Esophagus squamous epithelium (tissue), 5 donors: ENCODE measurements around the gene LELP1. TPM values are rescaled to one million over a fixed set of nuclear protein-coding genes. Genes with fewer than 3 reads are reported as not detected.

Experiments used
- DNase-seq: peaks from one replicate; lab custom pipeline; 2025; lab: John Stamatoyannopoulos, UW
- H3K27ac ChIP-seq, 4 donors: fragments of 200-600 bp; sonication (generic); one replicate each; pipeline ENCODE4 v1.5.1; 2016 to 2019; ENCODE audit warnings: mild to moderate bottlenecking in 1 of 4
- H3K27me3 ChIP-seq, 4 donors: fragments of 200-600 bp; sonication (generic); 1 replicate in 3 of 4; 2 replicates in 1 of 4; pipeline versions ENCODE4 v1.5.1 to v1.6.0; 2017 to 2021; ENCODE audit warnings: antibody characterized with exemption in 1 of 4
- H3K36me3 ChIP-seq, 3 donors: fragments of 200-600 bp; sonication (generic); one replicate each; pipeline ENCODE4 v1.5.1; 2016 to 2019
- H3K4me1 ChIP-seq, 3 donors: fragments of 200-600 bp; sonication (generic); one replicate each; pipeline ENCODE4 v1.5.1; 2017 to 2019
- H3K4me3 ChIP-seq, 4 donors: fragments of 200-600 bp; sonication (generic); 1 replicate in 3 of 4; 2 replicates in 1 of 4; pipeline ENCODE4 v1.5.1; 2016 to 2019; ENCODE audit warnings: mild to moderate bottlenecking in 2 of 4, moderate library complexity in 1 of 4
- H3K9me3 ChIP-seq, 3 donors: fragments of 200-600 bp; sonication (generic); one replicate each; pipeline ENCODE4 v1.5.1; 2016 to 2019
- CTCF ChIP-seq, 6 experiments: fragments of 450-650 bp in 4 of 6; fragments of 200-600 bp in 2 of 6; sonication (generic) in 2 of 6; IDR thresholded peaks; one replicate each; pipeline ENCODE4 v1.5.1; 2016 to 2019; ENCODE audit warnings: antibody characterized with exemption in 6 of 6, mild to moderate bottlenecking in 4 of 6, moderate library complexity in 4 of 6
- POLR2A ChIP-seq, 4 donors: fragments of 450-650 bp; IDR thresholded peaks; one replicate each; pipeline ENCODE4 v1.6.1; 2017; ENCODE audit warnings: antibody characterized with exemption in 4 of 4, mild to moderate bottlenecking in 4 of 4, moderate library complexity in 3 of 4
- WGBS, 2 donors: methylation state at CpG; one replicate each; pipeline ENCODE4 v1.1.5; 2018; 5-methylcytosine and 5-hydroxymethylcytosine counted together
- intact Hi-C: fragments of 100-400 bp; cut with DNase I; formaldehyde crosslinking; loops from one replicate; pipeline ENCODE4 v1.15.0; 2022
- total RNA-seq, 4 donors: library from RNA; depleted of rRNA; stranded (reverse); fragments of >200 nt; gene quantifications; one replicate each; pipeline ENCODE4 v1.1.0, GENCODE V29; 2016
- donor health status: DM: yes; HTN: yes; CAD: no.

Gene LELP1
- total RNA-seq, 4 donors from 2014 or later, result not detected

GRCh38 chr1:153195216-153195615 lies 8.0 kb upstream of the LELP1 start:
- no peak for DNase-seq
- H3K27me3 ChIP-seq, result peaks cover 0 to 3% (median 0%) of the 10 kb centered on the region in 4 donors
- WGBS, 2 donors, result 78 to 83% methylated on average over 4 of the region's 4 CpGs
- peaks cover 0 to 2% (median 0%) of the 10 kb centered on the region in 3 donors for H3K4me1 ChIP-seq
- TF ChIP-seq POLR2A (IDR thresholded peaks at IDR 0.05), result no peak
- TF ChIP-seq CTCF (IDR thresholded peaks at IDR 0.05), result no peak
- H3K9me3 ChIP-seq, result no peaks in the 10 kb centered on the region
- H3K4me3 ChIP-seq, result no peak overlapping the region
- intact Hi-C loops, result no loop called here
- H3K36me3 ChIP-seq, result no peaks in the 10 kb centered on the region
- no peak overlapping the region for H3K27ac ChIP-seq

- TF ChIP-seq CTCF (IDR thresholded peaks at IDR 0.05) (no peak), POLR2A (IDR thresholded peaks at IDR 0.05) (no peak)
- WGBS, 2 donors, result 73 to 82% methylated on average over 4 of the region's 4 CpGs
- intact Hi-C loops, result no loop called here
- H3K36me3 ChIP-seq, result no peaks in the 10 kb centered on the region
- no peaks in the 10 kb centered on the region for H3K4me1 ChIP-seq
- no peaks in the 10 kb centered on the region for H3K9me3 ChIP-seq
- no peak overlapping the region for H3K27ac ChIP-seq
- H3K27me3 ChIP-seq, result peaks cover 0 to 10% (median 0%) of the 10 kb centered on the region in 4 donors
- H3K4me3 ChIP-seq, result no peak overlapping the region
- DNase-seq, result no peak
These were observed 1.2 kb upstream of the LELP1 start for GRCh38 chr1:153202006-153202405.

GRCh38 chr1:153206631-153207030 lies 3.4 kb downstream of the LELP1 start:
- Histone ChIP-seq H3K27me3 (peaks cover 0 to 18% (median 1%) of the 10 kb centered on the region in 4 donors), H3K4me1 (no peaks in the 10 kb centered on the region), H3K36me3 (no peaks in the 10 kb centered on the region), H3K9me3 (no peaks in the 10 kb centered on the region), H3K27ac (no peak overlapping the region), H3K4me3 (no peak overlapping the region)
- WGBS, 2 donors, result 85 to 91% methylated on average over 9 of the region's 9 CpGs
- intact Hi-C loops, result no loop called here
- DNase-seq, result no peak
- no peak for TF ChIP-seq POLR2A (IDR thresholded peaks at IDR 0.05)
- TF ChIP-seq CTCF (IDR thresholded peaks at IDR 0.05), result no peak

- Histone ChIP-seq H3K4me3 (no peak overlapping the region), H3K9me3 (no peaks in the 10 kb centered on the region), H3K27me3 (peaks cover 0 to 12% (median 1%) of the 10 kb centered on the region in 4 donors), H3K27ac (no peak overlapping the region), H3K4me1 (no peaks in the 10 kb centered on the region), H3K36me3 (no peaks in the 10 kb centered on the region)
- 48 to 53% methylated on average over 2 of the region's 7 CpGs for WGBS, 2 donors
- intact Hi-C loops, result no loop called here
- TF ChIP-seq POLR2A (IDR thresholded peaks at IDR 0.05) (no peak), CTCF (IDR thresholded peaks at IDR 0.05) (no peak)
- DNase-seq, result no peak
These were observed 7.0 kb downstream of the LELP1 start for GRCh38 chr1:153210206-153210605.

- Histone ChIP-seq H3K9me3 (no peaks in the 10 kb centered on the region), H3K27ac (no peak overlapping the region), H3K27me3 (peaks cover 0 to 12% (median under 1%) of the 10 kb centered on the region in 4 donors), H3K4me1 (no peaks in the 10 kb centered on the region), H3K36me3 (no peaks in the 10 kb centered on the region), H3K4me3 (no peak overlapping the region)
- no peak for DNase-seq
- intact Hi-C loops, result no loop called here
- TF ChIP-seq POLR2A (IDR thresholded peaks at IDR 0.05) (no peak), CTCF (IDR thresholded peaks at IDR 0.05) (no peak)
- WGBS, 2 donors, result 22 to 53% methylated on average over 4 to 5 of the region's 5 CpGs
These were observed 9.0 kb downstream of the LELP1 start for GRCh38 chr1:153212201-153212600.
